ENCODE measurements around the gene ZFP14. TPM values are rescaled to one million over a fixed set of nuclear protein-coding genes. Genes with fewer than 3 reads are reported as not detected.
"Not testable (repeated sequence)": the region's sequence is repeated elsewhere in the genome, so short reads cannot be mapped to it uniquely, and the experiment has no call there.

ZFP14 gene
- total RNA-seq, 1 experiment from 2014 or later, result 3.5 TPM

DNA sequence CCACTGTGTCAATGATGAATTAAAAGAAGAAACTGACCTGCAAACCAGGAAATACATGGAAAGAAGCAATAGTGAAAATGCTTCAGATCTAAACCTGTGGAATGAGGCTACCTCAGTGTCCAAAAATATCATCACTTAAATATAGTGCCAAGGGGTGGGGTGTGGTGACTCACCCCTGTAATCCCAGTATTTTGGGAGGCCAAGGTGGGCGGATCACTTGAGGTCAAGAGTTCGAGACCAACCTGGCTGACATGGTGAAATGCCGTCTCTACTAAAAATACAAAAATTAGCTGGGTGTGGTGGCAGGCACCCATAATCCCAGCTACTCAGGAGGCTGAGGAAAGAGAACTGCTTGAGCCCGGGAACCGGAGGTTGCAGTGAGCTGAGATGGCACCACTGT, 64.9 kb downstream of the ZFP14 start:
- intact Hi-C loops (cut with micrococcal nuclease; ENCODE audit: unreplicated experiment); BruUV-seq (replicated peaks); POLR2A ChIA-PET; H3K9me3 ChIP-seq; H3K4me1 ChIP-seq; DNase-seq; H3K4me3 ChIP-seq (ENCODE audit: low read depth, low read length); H3K27me3 ChIP-seq (replicated peaks; ENCODE audit: control insufficient read depth, insufficient read depth, low read length); H3K27ac Mint-ChIP-seq (ENCODE audit: unreplicated experiment); H3K36me3 ChIP-seq (ENCODE audit: control insufficient read depth, insufficient read depth, low read length); CTCF ChIA-PET; H3K27me3 Mint-ChIP-seq (ENCODE audit: insufficient read depth, unreplicated experiment); H3K4me3 Mint-ChIP-seq (ENCODE audit: unreplicated experiment); H3K4me1 Mint-ChIP-seq (ENCODE audit: low read depth, unreplicated experiment); H3K36me3 Mint-ChIP-seq (ENCODE audit: insufficient read depth, unreplicated experiment): not testable (repeated sequence)
- peaks cover 11% of the 10 kb centered on the region for H3K9me3 Mint-ChIP-seq (ENCODE audit: unreplicated experiment)

- CTCF ChIA-PET; POLR2A ChIA-PET; H3K27me3 Mint-ChIP-seq (ENCODE audit: insufficient read depth, unreplicated experiment); intact Hi-C loops (cut with micrococcal nuclease; ENCODE audit: unreplicated experiment); H3K4me3 ChIP-seq (ENCODE audit: low read depth, low read length); H3K27ac Mint-ChIP-seq (ENCODE audit: unreplicated experiment); H3K36me3 Mint-ChIP-seq (ENCODE audit: insufficient read depth, unreplicated experiment); H3K4me1 Mint-ChIP-seq (ENCODE audit: low read depth, unreplicated experiment); H3K4me3 Mint-ChIP-seq (ENCODE audit: unreplicated experiment); H3K36me3 ChIP-seq (ENCODE audit: control insufficient read depth, insufficient read depth, low read length); DNase-seq; H3K9me3 ChIP-seq; BruUV-seq (replicated peaks); H3K4me1 ChIP-seq; H3K27me3 ChIP-seq (replicated peaks; ENCODE audit: control insufficient read depth, insufficient read depth, low read length): not testable (repeated sequence)
- H3K9me3 Mint-ChIP-seq (ENCODE audit: unreplicated experiment), result peaks cover 11% of the 10 kb centered on the region
Measured at GRCh38 chr19:36311098-36311760, 67.8 kb downstream of the ZFP14 start.

GRCh38 chr19:36310416-36310990, 68.5 kb downstream of the ZFP14 start:
- H3K4me3 Mint-ChIP-seq (ENCODE audit: unreplicated experiment); DNase-seq; CTCF ChIA-PET; intact Hi-C loops (cut with micrococcal nuclease; ENCODE audit: unreplicated experiment); H3K36me3 ChIP-seq (ENCODE audit: control insufficient read depth, insufficient read depth, low read length); H3K27me3 Mint-ChIP-seq (ENCODE audit: insufficient read depth, unreplicated experiment); H3K27ac Mint-ChIP-seq (ENCODE audit: unreplicated experiment); H3K4me1 Mint-ChIP-seq (ENCODE audit: low read depth, unreplicated experiment); POLR2A ChIA-PET; H3K9me3 ChIP-seq; H3K4me1 ChIP-seq; BruUV-seq (replicated peaks); H3K36me3 Mint-ChIP-seq (ENCODE audit: insufficient read depth, unreplicated experiment); H3K27me3 ChIP-seq (replicated peaks; ENCODE audit: control insufficient read depth, insufficient read depth, low read length); H3K4me3 ChIP-seq (ENCODE audit: low read depth, low read length): not testable (repeated sequence)
- peaks cover 11% of the 10 kb centered on the region for H3K9me3 Mint-ChIP-seq (ENCODE audit: unreplicated experiment)

- not testable (repeated sequence) for H3K27me3 Mint-ChIP-seq (ENCODE audit: insufficient read depth, unreplicated experiment)
Measured at GRCh38 chr19:36309759-36310158, 69.2 kb downstream of the ZFP14 start.

DNA sequence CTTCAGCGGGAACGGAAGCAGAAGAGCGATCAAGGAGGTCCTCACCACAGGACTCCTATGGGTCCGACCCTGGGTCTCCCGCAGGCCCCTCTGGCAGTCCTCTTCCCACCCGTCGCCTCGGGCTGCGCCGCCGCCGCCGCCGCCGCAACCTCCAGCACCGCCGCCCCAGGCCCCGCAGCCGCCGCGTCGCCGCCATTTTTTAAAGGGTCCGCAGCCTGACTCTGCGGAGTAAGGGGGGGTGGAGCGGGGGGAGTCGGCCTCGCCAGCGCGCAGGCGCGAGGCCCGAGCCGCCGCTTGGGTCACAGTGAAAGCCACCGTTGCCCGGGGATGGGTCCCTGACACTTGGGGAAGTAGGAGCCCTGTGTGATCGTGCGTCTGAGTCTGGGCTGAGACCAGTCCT, 69.7 kb downstream of the ZFP14 start:
- H3K36me3 Mint-ChIP-seq (ENCODE audit: insufficient read depth, unreplicated experiment); H3K9me3 Mint-ChIP-seq (ENCODE audit: unreplicated experiment); DNase-seq; H3K4me1 ChIP-seq; H3K4me3 ChIP-seq (ENCODE audit: low read depth, low read length); H3K27me3 ChIP-seq (replicated peaks; ENCODE audit: control insufficient read depth, insufficient read depth, low read length); H3K27me3 Mint-ChIP-seq (ENCODE audit: insufficient read depth, unreplicated experiment); CTCF ChIA-PET; H3K27ac Mint-ChIP-seq (ENCODE audit: unreplicated experiment); H3K9me3 ChIP-seq; H3K4me1 Mint-ChIP-seq (ENCODE audit: low read depth, unreplicated experiment); intact Hi-C loops (cut with micrococcal nuclease; ENCODE audit: unreplicated experiment); H3K4me3 Mint-ChIP-seq (ENCODE audit: unreplicated experiment); H3K36me3 ChIP-seq (ENCODE audit: control insufficient read depth, insufficient read depth, low read length); POLR2A ChIA-PET; BruUV-seq (replicated peaks): not testable (repeated sequence)

More at GRCh38 chr19:36309759-36310158, 69.2 kb downstream of the ZFP14 start:
- H3K9me3 Mint-ChIP-seq (ENCODE audit: unreplicated experiment); H3K4me1 ChIP-seq; H3K36me3 Mint-ChIP-seq (ENCODE audit: insufficient read depth, unreplicated experiment); H3K4me3 Mint-ChIP-seq (ENCODE audit: unreplicated experiment); intact Hi-C loops (cut with micrococcal nuclease; ENCODE audit: unreplicated experiment); H3K36me3 ChIP-seq (ENCODE audit: control insufficient read depth, insufficient read depth, low read length); POLR2A ChIA-PET; CTCF ChIA-PET; BruUV-seq (replicated peaks); H3K4me1 Mint-ChIP-seq (ENCODE audit: low read depth, unreplicated experiment); H3K27ac Mint-ChIP-seq (ENCODE audit: unreplicated experiment); H3K4me3 ChIP-seq (ENCODE audit: low read depth, low read length); H3K9me3 ChIP-seq; H3K27me3 ChIP-seq (replicated peaks; ENCODE audit: control insufficient read depth, insufficient read depth, low read length); DNase-seq: not testable (repeated sequence)

GRCh38 chr19:36292317-36292716, 86.7 kb downstream of the ZFP14 start:
- H3K27ac Mint-ChIP-seq (ENCODE audit: unreplicated experiment); H3K4me1 ChIP-seq; H3K9me3 ChIP-seq; H3K4me1 Mint-ChIP-seq (ENCODE audit: low read depth, unreplicated experiment); POLR2A ChIA-PET; H3K9me3 Mint-ChIP-seq (ENCODE audit: unreplicated experiment); intact Hi-C loops (cut with micrococcal nuclease; ENCODE audit: unreplicated experiment); CTCF ChIA-PET; BruUV-seq (replicated peaks); H3K4me3 Mint-ChIP-seq (ENCODE audit: unreplicated experiment); H3K27me3 ChIP-seq (replicated peaks; ENCODE audit: control insufficient read depth, insufficient read depth, low read length); H3K27me3 Mint-ChIP-seq (ENCODE audit: insufficient read depth, unreplicated experiment); DNase-seq; H3K36me3 Mint-ChIP-seq (ENCODE audit: insufficient read depth, unreplicated experiment); H3K36me3 ChIP-seq (ENCODE audit: control insufficient read depth, insufficient read depth, low read length); H3K4me3 ChIP-seq (ENCODE audit: low read depth, low read length): not testable (repeated sequence)
